ENCODE measurements around the gene E2F6. TPM values are rescaled to one million over a fixed set of nuclear protein-coding genes. Genes with fewer than 3 reads are reported as not detected.

The E2F6 gene
- total RNA-seq, 1 experiment from 2014 or later, result 14.2 TPM

DNA sequence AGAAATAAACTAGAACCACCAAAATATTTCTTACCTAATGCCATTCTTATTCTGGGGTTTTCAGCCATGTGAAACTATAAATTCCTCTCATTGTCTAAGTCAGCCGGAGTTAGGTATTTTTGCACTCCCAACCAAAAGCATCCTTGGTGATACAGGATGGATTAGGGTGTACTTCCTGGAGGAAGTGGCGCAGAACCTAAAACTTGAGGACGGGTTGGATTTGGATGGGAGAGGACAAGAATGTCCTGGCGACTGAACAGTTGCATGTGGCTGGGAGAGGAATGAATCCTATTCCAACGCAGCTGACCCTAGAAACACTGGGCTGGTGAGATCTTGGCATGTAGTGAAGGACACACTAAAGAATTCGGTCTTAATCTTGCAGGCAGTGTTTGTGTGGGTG lies 58.5 kb downstream of the E2F6 start:
- CTCF ChIA-PET, result interaction anchor here (1.4 to 2.9 kb wide), 3 partner anchors 10 to 278 kb away, joined by 4 to 11 read pairs (median 5); no protein-coding TSS in a partner anchor
- POLR2A ChIA-PET, result no interaction called here
- ATAC-seq, result no peak

DNA sequence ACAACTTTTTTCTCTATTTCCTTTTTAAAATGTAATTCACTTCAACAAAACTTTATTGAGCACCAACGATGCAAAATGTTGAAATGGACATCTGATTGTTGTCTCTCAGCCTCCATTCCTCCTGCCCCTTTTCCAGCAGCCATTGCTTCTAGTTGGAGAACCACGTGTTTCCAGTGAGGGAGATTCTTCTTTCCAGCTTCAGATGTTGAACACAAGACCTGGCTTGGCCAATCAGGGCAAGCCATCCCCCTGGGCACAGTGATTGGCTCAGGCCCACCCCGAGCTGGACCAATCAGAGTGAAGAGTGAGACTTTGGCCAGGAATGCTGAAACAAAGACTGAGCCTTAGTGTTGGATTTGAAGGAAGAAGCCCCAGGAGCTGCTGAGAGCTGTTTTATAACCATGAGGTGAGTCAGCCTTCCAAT lies 59.0 kb downstream of the E2F6 start:
- DNase-seq (ENCODE audit: low spot score), result no peak
- H3K4me3 Mint-ChIP-seq, result no peak overlapping the region
- H3K4me1 Mint-ChIP-seq, result peaks cover 7% of the 10 kb centered on the region
- H3K36me3 Mint-ChIP-seq, result no peaks in the 10 kb centered on the region
- POLR2A ChIA-PET, result no interaction called here
- CTCF ChIA-PET, result interaction anchor here (1.4 to 2.9 kb wide), 3 partner anchors 11 to 277 kb away, joined by 4 to 11 read pairs (median 5); no protein-coding TSS in a partner anchor
- ATAC-seq, result peak; percentile 52
- no peaks in the 10 kb centered on the region for H3K27me3 Mint-ChIP-seq (ENCODE audit: low read depth)
- H3K9me3 Mint-ChIP-seq, result peaks cover 9% of the 10 kb centered on the region
- TF ChIP-seq SMAD4 (CRISPR knock-in tag; IDR thresholded peaks at IDR 0.05) (no peak), ELF4 (CRISPR knock-in tag; IDR thresholded peaks at IDR 0.05; ENCODE audit: low read depth) (no peak), ZNF219 (CRISPR knock-in tag; IDR thresholded peaks at IDR 0.05; ENCODE audit: borderline replicate concordance) (no peak), NFYB (CRISPR knock-in tag; conservative IDR thresholded peaks at IDR 0.05; ENCODE audit: low read depth) (peak; percentile 71), EMX1 (CRISPR knock-in tag; IDR thresholded peaks at IDR 0.05) (no peak), NFE2L1 (CRISPR knock-in tag; IDR thresholded peaks at IDR 0.05) (no peak)
- TF ChIP-seq, protein P1, sequence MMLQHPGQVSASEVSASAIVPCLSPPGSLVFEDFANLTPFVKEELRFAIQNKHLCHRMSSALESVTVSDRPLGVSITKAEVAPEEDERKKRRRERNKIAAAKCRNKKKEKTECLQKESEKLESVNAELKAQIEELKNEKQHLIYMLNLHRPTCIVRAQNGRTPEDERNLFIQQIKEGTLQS (CRISPR knock-in tag; conservative IDR thresholded peaks at IDR 0.05), result no peak
- no peak overlapping the region for H3K27ac Mint-ChIP-seq

More for the DNA sequence above, 58.5 kb downstream of the E2F6 start:
- H3K27ac Mint-ChIP-seq, result no peak overlapping the region
- DNase-seq (ENCODE audit: low spot score), result no peak
- no peak overlapping the region for H3K4me3 Mint-ChIP-seq
- peaks cover 6% of the 10 kb centered on the region for H3K9me3 Mint-ChIP-seq
- TF ChIP-seq, protein P2, sequence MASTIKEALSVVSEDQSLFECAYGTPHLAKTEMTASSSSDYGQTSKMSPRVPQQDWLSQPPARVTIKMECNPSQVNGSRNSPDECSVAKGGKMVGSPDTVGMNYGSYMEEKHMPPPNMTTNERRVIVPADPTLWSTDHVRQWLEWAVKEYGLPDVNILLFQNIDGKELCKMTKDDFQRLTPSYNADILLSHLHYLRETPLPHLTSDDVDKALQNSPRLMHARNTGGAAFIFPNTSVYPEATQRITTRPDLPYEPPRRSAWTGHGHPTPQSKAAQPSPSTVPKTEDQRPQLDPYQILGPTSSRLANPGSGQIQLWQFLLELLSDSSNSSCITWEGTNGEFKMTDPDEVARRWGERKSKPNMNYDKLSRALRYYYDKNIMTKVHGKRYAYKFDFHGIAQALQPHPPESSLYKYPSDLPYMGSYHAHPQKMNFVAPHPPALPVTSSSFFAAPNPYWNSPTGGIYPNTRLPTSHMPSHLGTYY (CRISPR knock-in tag; IDR thresholded peaks at IDR 0.05), result no peak
- no peak for TF ChIP-seq NR3C1 (CRISPR knock-in tag; conservative IDR thresholded peaks at IDR 0.05; ENCODE audit: low read depth)
- TF ChIP-seq, protein P3, sequence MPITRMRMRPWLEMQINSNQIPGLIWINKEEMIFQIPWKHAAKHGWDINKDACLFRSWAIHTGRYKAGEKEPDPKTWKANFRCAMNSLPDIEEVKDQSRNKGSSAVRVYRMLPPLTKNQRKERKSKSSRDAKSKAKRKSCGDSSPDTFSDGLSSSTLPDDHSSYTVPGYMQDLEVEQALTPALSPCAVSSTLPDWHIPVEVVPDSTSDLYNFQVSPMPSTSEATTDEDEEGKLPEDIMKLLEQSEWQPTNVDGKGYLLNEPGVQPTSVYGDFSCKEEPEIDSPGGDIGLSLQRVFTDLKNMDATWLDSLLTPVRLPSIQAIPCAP (CRISPR knock-in tag; IDR thresholded peaks at IDR 0.05), result no peak
- TF ChIP-seq, protein P4, sequence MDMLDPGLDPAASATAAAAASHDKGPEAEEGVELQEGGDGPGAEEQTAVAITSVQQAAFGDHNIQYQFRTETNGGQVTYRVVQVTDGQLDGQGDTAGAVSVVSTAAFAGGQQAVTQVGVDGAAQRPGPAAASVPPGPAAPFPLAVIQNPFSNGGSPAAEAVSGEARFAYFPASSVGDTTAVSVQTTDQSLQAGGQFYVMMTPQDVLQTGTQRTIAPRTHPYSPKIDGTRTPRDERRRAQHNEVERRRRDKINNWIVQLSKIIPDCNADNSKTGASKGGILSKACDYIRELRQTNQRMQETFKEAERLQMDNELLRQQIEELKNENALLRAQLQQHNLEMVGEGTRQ (CRISPR knock-in tag; IDR thresholded peaks at IDR 0.05), result no peak
- TF ChIP-seq GRHL2 (CRISPR knock-in tag; IDR thresholded peaks at IDR 0.05; ENCODE audit: insufficient replicate concordance, severe bottlenecking), result no peak
- no peaks in the 10 kb centered on the region for H3K36me3 Mint-ChIP-seq
- peaks cover 7% of the 10 kb centered on the region for H3K4me1 Mint-ChIP-seq
- no peaks in the 10 kb centered on the region for H3K27me3 Mint-ChIP-seq (ENCODE audit: low read depth)

DNA sequence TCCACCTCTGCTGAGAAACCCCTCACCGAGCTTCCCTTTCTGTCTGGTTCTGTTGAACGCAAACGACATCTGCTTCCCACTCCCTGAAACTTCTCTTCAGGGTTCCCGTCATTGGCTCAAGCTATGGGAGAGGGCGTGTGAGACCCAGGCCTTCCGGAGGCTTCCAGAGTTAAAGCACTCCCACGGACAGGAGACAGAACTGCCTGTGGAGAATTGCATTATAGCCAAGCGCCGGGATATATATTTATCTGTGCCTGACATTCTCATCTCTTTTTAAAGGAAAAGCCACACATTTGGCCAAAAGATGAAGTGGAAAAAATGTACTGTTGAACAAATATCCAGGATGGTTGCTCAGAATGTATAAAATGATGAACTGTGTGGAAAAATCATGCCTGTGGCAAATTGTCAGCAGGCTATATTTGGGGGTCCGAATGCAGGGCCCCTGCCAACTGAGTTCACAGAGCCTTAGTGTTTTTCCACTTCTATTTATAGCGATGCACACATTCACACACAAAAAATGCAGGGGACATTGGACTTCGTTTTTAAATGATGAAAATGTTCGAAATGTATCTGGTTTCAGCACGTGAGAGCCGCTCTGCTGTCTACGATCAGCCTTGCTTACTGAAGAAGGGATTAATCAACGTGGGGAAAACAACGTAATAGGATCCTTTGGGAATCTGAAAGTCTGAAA lies 59.5 kb downstream of the E2F6 start:
- CTCF ChIA-PET, result interaction anchor here (1.4 to 2.9 kb wide), 4 partner anchors 11 to 277 kb away, joined by 4 to 11 read pairs (median 6); a partner anchor contains a TSS
- Mint-ChIP-seq H3K36me3 (no peaks in the 10 kb centered on the region), H3K27me3 (ENCODE audit: low read depth) (no peaks in the 10 kb centered on the region), H3K4me1 (peaks cover 7% of the 10 kb centered on the region), H3K27ac (no peak overlapping the region), H3K9me3 (peaks cover 9% of the 10 kb centered on the region), H3K4me3 (no peak overlapping the region)
- ATAC-seq (no peak), DNase-seq (ENCODE audit: low spot score) (no peak)
- POLR2A ChIA-PET, result no interaction called here
- TF ChIP-seq TCF7 (CRISPR knock-in tag; IDR thresholded peaks at IDR 0.05; ENCODE audit: low read depth) (no peak), ZNF232 (CRISPR knock-in tag; IDR thresholded peaks at IDR 0.05) (no peak), ZBTB21 (CRISPR knock-in tag; IDR thresholded peaks at IDR 0.05; ENCODE audit: borderline replicate concordance) (no peak), PRRX2 (CRISPR knock-in tag; IDR thresholded peaks at IDR 0.05) (no peak), NR2C2 (CRISPR knock-in tag; IDR thresholded peaks at IDR 0.05) (no peak), ESRRA (CRISPR knock-in tag; IDR thresholded peaks at IDR 0.05; ENCODE audit: borderline replicate concordance) (no peak)
- TF ChIP-seq, protein P5, sequence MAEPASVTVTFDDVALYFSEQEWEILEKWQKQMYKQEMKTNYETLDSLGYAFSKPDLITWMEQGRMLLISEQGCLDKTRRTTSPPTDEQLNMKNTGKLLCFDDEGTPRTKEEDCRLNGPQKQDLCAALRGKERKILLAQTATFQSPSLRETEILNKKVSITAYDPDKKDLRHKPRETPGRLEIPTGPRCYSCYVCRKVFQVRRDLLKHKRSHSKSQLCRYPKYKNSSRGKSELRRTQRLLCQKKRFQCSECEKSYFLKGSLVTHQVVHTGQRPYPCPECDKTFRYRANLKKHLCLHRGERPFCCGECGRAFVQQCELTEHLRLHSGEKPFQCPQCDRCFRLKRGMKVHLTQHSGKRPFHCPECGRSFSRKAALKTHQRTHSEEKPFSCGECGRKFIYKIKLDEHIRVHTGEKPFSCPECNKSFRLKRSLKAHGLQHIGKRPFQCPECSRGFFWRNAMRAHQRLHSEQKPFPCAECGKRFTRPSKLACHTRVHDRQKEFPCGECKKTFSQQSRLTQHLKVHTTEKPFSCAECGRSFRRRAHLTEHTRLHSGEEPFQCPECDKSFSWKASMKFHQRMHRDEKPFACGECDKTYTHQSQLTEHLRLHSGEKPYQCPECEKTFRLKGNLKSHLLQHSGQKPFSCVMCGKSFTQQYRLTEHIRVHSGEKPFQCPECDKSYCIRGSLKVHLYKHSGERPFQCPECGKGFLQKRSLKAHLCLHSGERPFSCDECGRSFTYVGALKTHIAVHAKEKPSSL (CRISPR knock-in tag; conservative IDR thresholded peaks at IDR 0.05), result no peak
- TF ChIP-seq, protein P6, sequence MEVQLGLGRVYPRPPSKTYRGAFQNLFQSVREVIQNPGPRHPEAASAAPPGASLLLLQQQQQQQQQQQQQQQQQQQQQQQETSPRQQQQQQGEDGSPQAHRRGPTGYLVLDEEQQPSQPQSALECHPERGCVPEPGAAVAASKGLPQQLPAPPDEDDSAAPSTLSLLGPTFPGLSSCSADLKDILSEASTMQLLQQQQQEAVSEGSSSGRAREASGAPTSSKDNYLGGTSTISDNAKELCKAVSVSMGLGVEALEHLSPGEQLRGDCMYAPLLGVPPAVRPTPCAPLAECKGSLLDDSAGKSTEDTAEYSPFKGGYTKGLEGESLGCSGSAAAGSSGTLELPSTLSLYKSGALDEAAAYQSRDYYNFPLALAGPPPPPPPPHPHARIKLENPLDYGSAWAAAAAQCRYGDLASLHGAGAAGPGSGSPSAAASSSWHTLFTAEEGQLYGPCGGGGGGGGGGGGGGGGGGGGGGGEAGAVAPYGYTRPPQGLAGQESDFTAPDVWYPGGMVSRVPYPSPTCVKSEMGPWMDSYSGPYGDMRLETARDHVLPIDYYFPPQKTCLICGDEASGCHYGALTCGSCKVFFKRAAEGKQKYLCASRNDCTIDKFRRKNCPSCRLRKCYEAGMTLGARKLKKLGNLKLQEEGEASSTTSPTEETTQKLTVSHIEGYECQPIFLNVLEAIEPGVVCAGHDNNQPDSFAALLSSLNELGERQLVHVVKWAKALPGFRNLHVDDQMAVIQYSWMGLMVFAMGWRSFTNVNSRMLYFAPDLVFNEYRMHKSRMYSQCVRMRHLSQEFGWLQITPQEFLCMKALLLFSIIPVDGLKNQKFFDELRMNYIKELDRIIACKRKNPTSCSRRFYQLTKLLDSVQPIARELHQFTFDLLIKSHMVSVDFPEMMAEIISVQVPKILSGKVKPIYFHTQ (CRISPR knock-in tag; IDR thresholded peaks at IDR 0.05), result no peak
